ENCODE data around the gene SEC14L2.
"Not testable (repeated sequence)": the region's sequence is repeated elsewhere in the genome, so short reads cannot be mapped to it uniquely, and the experiment has no call there.

SEC14L2 gene

DNA sequence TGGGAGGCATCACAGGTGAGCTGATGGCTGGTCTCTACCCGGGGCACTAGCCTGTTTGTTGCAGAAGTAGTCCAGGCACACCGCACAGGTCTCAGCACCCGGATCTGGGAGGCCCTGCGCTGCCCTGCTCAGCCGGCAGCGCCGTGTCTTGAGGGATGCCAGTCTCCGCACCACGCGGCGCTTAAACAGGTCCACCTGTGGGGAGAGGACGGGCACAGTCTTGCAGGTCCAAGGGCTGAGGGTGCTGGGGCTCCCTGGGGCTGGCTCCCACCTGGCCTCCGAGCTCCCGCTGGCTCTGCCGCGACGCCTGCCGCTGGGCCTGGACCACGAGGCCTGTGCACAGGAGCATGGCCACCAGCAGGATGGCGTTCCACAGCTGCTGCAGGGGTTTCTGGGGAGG, 16.8 kb upstream of the SEC14L2 start:
- no peak for DNase-seq

DNA sequence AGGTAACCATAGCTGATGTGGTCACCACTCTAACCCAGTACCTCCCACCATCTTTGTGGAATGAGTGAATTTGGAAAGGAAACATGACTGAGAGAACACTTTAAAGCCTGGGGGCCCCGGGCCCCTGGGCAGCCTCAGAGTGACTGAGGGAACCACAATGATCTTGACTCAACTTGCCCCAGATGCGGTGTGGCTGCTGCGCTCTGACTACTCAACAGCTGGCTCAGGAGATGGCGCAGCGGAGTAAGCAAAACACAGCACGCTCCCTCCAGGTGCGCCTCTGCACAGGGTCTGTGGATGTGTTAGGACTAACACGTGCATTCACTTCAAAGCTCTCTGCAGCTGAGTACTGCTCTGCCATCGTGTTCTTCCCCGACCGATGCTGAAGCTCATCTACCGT, 15.6 kb upstream of the SEC14L2 start:
- peak; percentile 18 for DNase-seq

GRCh38 chr22:30382340-30382739, 14.5 kb upstream of the SEC14L2 start:
- no peak for DNase-seq

DNA sequence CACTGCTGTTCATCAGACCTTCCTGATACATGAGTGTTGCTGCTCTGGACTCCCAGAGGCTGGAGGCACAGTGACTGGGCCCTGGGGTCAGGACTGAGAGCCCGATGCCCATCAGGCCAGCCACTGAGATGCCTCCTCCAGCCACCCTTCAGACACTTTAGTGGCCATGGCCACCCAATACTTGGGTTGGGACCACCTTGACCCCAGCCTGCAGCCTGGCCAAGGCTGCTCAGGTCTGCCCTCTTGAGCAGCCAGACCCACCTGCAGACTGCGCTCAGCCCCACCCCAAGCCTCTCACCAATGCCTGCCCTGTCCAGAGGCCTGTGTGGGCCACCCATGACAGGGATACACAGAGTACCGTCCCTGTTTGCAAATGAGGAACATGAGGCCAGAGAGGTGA, 13.8 kb upstream of the SEC14L2 start:
- no peak for DNase-seq

GRCh38 chr22:30385942-30386341, 10.9 kb upstream of the SEC14L2 start:
- no peak for DNase-seq

DNA sequence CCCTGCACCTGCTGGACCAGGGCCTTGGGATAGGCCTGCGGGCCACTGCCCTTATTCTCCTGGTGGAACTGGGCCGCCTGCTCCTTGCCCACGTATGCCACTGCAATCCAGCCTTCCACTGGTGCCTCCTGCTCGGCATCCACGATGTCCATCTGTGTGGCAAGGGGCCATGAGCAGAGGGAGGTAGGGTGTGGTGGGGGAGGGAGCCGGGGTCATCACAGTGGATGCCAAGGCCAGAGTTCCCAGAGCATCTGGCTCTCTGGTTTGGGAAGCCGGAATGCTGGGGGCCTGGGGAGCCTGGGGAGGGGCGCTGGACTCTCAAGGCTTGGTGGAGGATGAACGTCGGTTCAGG, 10.2 kb upstream of the SEC14L2 start:
- DNase-seq: no peak

DNA sequence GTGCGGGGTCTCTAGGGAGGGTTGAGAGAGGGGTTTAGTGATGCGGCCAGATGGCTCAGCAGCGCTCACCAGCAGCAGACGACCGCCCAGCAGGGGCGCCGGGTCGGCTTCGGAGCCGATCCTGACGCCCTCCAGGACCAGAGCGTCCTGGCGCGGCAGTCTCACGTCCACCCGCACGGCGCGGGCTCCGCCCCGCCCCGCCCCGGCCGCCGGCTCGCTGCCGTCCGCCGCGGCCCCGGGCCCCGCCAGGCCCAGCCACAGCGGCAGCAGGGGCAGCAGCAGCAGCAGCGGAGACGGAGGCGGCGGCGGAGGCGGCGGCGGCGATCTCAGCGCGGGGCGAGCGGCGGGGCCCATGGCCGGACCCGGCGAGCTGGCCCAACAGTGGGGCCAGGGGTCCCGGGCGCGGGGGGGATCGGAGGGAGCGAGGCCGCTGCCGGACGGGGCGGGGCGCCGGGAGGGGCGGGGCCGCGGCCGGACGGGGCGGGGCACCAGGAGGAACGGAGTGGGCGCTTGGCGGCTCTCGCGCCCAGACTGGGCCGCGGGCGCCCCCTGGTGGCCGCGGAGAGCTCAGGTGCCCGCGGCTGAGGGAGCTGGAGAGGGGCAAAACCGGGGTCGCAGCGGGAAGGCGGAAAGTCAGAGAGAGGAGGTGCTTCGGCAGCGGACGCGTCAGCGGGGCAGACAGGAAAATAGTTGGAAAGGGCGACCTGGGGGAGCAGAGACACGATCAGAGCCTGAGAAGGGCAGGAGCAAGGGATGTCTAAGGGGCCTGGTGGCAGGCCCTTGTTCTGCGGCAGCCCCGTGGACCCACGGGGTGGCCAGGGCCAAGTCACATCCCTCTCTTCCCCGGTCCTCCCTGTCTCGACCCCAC, 9.6 kb upstream of the SEC14L2 start, which contains the start of gene RNF215:
RNF215 (minus strand) TSS at position 452 of the 868 bp plus-strand sequence; CDS start at position 354, 98 bp downstream.
- peak; percentile 88 for DNase-seq

DNA sequence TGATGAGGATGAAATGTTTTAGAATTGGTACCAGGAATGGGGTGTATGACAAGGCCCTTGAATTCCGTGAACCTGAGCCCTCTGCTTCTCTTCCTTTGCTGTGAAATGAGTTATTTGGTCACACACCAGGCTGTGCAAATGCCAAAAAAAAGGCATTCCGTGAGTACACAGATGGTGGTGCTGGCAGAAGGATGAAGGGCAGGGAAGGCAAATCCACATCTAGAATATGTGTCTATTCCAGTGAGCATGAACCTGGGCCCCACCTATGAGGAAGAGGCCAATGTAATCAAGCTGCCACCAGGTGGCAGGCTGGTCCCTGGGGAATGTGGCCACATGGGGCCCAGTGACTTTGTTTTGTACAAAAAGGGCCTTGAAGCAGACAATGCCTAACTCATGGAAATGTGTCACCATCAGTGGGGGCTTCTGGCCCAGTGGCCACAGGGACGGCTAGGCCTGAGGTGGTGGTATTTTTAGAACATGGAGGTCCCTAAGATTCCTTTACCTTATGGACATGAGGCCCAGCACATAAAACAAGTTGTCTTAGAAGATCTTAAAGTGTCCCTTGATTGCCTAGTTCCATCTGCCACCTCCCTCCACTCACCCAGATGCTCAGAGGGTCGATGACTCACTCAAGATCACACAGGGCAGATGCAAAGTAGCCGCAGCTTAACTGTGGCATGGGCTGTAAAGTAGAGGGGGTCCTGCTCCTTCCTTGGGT, 5.7 kb upstream of the SEC14L2 start:
- DNase-seq: peak; percentile 82

- no peak for DNase-seq
Observed at GRCh38 chr22:30392661-30393321, 4.0 kb upstream of the SEC14L2 start.

DNA sequence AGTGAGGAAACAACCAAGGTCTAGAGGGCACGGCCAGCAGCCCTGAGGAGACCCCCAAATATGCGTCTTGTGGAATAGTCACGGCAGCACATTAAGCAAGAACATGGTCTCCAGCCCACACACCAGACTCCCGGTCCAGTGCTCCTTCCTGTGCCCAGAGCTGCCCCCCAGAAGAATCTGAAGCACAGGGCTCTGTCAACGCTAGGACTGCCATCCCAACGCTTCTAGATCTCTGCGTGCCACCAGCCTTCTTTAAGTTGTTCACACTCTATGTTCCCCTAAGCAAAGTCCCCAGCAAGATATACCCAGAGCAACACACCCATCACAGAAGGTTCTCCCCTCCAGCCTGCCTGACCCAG, 3.5 kb upstream of the SEC14L2 start:
- DNase-seq: no peak

DNA sequence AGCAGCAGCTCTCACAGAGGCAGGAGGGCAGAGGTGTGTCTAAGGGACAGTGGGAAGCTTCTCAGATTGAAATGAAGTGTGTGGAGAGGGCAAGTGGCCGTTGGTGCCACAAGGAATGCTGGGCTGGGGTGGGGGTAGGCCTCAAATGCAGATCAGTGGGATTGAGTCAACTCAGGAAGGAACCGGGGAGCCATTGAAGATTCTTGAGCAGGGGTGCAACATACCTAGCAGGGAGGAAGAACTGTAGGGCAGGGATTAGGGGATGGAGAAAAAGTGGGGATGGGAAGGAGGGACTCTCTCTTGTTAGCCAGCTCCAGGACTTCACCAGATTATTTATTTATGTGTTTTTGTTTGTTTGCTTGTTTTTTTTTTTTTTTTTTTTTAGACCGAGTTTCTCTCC, 2.9 kb upstream of the SEC14L2 start:
- no peak for DNase-seq

DNA sequence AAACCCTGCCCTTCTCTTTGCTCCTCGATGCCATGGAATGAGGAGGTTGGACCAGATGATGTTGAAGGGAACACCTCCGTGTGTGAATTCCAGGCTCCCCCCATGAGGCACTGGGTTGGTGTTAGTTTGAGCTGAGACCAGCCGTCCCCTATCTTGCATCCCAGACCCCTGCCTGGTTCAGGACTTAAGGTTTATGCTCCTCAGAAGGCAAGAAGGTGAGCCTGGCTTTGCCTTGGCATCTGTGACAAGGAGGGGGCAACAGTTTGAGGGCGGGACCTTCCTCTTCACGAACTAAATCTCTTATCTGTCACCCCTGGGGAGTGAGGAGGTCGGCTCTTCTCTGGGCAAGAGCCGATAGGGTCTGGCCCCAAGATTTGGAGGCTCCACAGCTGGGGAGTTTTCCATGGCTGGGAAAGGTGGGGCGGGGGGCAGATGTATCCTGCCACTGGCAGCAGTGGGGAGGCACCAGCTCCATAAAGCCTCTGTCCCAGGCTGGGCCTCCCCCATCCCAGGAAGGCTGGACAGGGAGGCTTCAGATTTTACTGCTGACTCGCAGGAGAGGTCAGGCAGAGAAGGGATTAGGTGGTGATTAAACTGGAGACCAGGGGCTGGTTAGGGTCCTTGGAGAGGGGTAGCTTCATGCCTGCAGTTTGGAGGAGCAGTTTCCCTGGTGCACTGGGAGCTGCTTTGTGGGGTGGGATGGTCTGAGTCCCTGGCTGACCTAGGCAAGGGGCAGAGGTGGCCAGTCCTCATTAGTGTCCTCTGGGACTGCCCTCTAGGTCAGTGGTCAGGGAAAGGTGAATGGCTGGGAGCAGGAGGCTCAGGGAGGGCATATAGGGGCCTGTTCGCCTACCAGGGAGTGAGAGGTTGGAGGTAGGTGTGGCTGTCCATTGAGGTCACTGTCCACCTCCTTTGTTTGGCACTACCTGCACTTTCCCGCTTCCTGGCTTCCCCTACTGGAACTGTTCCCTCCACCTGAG, 1.1 kb downstream of the SEC14L2 start:
- DNase-seq: no peak

DNA sequence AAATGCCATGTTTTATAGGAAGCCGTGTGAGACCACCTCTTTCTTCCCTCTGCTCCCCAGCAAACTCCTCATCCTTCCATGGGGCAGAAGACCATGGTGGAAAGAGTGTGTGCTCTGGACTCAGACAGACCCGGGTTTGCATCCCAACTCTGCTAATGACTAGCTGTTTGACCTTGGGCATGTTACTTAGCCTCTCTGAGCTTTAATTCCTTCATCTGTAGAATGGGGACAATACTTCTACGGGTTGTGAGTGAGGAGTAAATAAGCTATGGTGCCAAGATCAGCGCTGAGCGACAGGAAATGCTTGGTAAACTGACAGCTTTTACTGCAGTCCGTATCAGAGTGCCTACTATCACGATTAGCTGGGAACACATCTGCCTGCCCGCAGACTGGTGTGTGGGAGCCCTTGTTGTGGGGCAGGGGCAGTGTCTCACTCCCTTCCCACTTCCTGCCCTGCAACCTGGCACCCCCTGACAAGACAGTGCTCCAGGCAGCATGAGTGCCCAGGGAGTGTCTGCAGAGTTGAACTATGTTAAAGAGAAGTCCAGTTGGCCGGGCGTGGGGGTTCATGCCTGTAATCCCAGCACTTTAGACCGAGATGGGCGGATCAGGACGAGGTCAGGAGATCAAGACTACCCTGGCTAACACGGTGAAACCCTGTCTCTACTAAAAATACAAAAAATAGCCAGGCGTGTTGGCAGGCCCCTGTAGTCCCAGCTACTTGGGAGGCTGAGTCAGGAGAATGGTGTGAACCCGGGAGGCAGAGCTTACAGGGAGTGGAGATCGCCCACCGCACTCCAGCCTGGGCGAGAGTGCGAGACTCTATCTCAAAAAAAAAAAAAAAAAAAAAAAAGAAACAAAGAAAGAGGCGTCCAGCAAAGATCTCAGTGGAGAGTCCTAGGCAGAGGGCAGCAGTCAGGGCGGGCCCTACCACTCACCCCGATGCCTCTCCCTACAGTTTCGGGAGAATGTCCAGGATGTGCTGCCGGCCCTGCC, 2.2 kb downstream of the SEC14L2 start:
- DNase-seq: no peak

GRCh38 chr22:30399718-30400117, 2.9 kb downstream of the SEC14L2 start:
- no peak for DNase-seq

- DNase-seq: no peak
Observed at GRCh38 chr22:30400159-30400558, 3.3 kb downstream of the SEC14L2 start.

- not testable (repeated sequence) for DNase-seq
Observed at GRCh38 chr22:30401024-30401423, 4.2 kb downstream of the SEC14L2 start.

- no peak for DNase-seq
Observed at GRCh38 chr22:30402028-30402765, 5.4 kb downstream of the SEC14L2 start.

GRCh38 chr22:30402766-30403104, 5.9 kb downstream of the SEC14L2 start:
- DNase-seq: not testable (repeated sequence)

GRCh38 chr22:30404307-30404706, 7.5 kb downstream of the SEC14L2 start:
- DNase-seq: no peak

GRCh38 chr22:30405731-30406130, 8.9 kb downstream of the SEC14L2 start:
- no peak for DNase-seq

- no peak for DNase-seq
Observed at GRCh38 chr22:30406400-30406799, 9.6 kb downstream of the SEC14L2 start.
